DOHH2 (cell line): ENCODE measurements around the gene RNF13.
"Not testable (repeated sequence)": the region's sequence is repeated elsewhere in the genome, so short reads cannot be mapped to it uniquely, and the experiment has no call there.

Source experiments
- H3F3A ChIP-seq: fragments of 200-600 bp; sonication (generic), shearing (Covaris generic); 2 replicates; pipeline ENCODE4 v1.6.0; 2016; ENCODE audit warnings: antibody characterized with exemption, mild to moderate bottlenecking; ENCODE audit not compliant: control insufficient read depth, insufficient read depth
- H3K27ac ChIP-seq: fragments of 200-600 bp; sonication (generic); 2 replicates; pipeline ENCODE4 v1.5.1; 2014; ENCODE audit warnings: low read depth, mild to moderate bottlenecking, low read length, moderate library complexity
- H3K27me3 ChIP-seq: fragments of 200-600 bp; sonication (generic); 2 replicates; pipeline ENCODE4 v1.6.1; 2014; ENCODE audit warnings: mild to moderate bottlenecking, low read length, mixed read lengths; ENCODE audit not compliant: control insufficient read depth
- H3K36me3 ChIP-seq: fragments of 200-600 bp; sonication (generic); 2 replicates; pipeline ENCODE4 v1.6.1; 2014; ENCODE audit warnings: mild to moderate bottlenecking, low read length, moderate library complexity, mixed read lengths; ENCODE audit not compliant: control insufficient read depth
- H3K4me1 ChIP-seq: fragments of 200-600 bp; sonication (generic); 2 replicates; pipeline ENCODE4 v1.6.1; 2014; ENCODE audit warnings: mild to moderate bottlenecking, low read length, mixed read lengths; ENCODE audit not compliant: control insufficient read depth
- H3K4me2 ChIP-seq: fragments of 200-600 bp; sonication (generic); 2 replicates; pipeline ENCODE4 v1.6.0; 2014; ENCODE audit warnings: mild to moderate bottlenecking, low read length, moderate library complexity
- H3K4me3 ChIP-seq: fragments of 200-600 bp; sonication (generic); 2 replicates; pipeline ENCODE4 v1.5.1; 2014; ENCODE audit warnings: mild to moderate bottlenecking, low read length, mixed read lengths
- H3K79me2 ChIP-seq: fragments of 200-600 bp; sonication (generic); 2 replicates; pipeline ENCODE4 v1.6.1; 2014; ENCODE audit warnings: mild to moderate bottlenecking, low read length, mixed read lengths; ENCODE audit not compliant: control insufficient read depth
- H3K9me2 ChIP-seq: fragments of 200-600 bp; sonication (generic); replicated peaks from 2 replicates; pipeline ENCODE4 v1.6.1; 2014; ENCODE audit warnings: mild to moderate bottlenecking, low read length, mixed read lengths; ENCODE audit not compliant: control insufficient read depth
- H3K9me3 ChIP-seq: fragments of 200-600 bp; sonication (generic); 2 replicates; pipeline ENCODE4 v1.6.1; 2014; ENCODE audit warnings: antibody characterized with exemption, low read length, mixed read lengths; ENCODE audit not compliant: control insufficient read depth, insufficient read depth
- H4K20me1 ChIP-seq: fragments of 200-600 bp; sonication (generic); 2 replicates; pipeline ENCODE4 v1.6.0; 2014; ENCODE audit warnings: low read depth, mild to moderate bottlenecking, antibody characterized with exemption, low read length, moderate library complexity; ENCODE audit not compliant: control insufficient read depth, insufficient read depth
- EZH2phosphoT487 ChIP-seq: fragments of 200-600 bp; sonication (generic); IDR thresholded peaks from 2 replicates; pipeline ENCODE4 v1.6.1; 2017; ENCODE audit warnings: borderline replicate concordance, mild to moderate bottlenecking, antibody characterized with exemption, low read length, moderate library complexity, mixed read lengths
- TF ChIP-seq, protein P1 (sequence below): fragments of 200-600 bp; sonication (generic); IDR thresholded peaks from one replicate; pipeline ENCODE4 v1.5.1; 2014; ENCODE audit warnings: antibody characterized with exemption, mild to moderate bottlenecking, low read depth, low read length; ENCODE audit not compliant: poor library complexity, severe bottlenecking

RNF13 gene

DNA sequence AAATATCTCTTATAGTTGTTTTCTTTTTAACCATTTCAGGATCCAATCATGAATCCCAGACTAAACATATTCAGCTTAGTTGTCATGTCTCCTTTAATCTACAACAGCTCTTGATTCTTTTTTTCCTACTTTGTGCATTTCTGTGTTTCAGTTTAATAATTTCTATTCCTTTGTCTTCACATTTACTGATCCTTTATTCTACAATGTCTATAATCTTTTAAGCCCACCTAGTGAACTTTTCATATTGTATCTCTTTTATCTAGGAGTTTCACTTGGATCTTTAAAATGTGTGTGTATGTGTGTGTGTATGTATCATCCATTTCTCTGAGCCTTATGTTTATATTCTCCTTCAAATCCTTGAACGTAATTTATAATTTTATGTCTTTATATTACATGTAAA, 70.1 kb downstream of the RNF13 start:
- no peak for TF ChIP-seq EZH2phosphoT487
- TF ChIP-seq, protein P1, sequence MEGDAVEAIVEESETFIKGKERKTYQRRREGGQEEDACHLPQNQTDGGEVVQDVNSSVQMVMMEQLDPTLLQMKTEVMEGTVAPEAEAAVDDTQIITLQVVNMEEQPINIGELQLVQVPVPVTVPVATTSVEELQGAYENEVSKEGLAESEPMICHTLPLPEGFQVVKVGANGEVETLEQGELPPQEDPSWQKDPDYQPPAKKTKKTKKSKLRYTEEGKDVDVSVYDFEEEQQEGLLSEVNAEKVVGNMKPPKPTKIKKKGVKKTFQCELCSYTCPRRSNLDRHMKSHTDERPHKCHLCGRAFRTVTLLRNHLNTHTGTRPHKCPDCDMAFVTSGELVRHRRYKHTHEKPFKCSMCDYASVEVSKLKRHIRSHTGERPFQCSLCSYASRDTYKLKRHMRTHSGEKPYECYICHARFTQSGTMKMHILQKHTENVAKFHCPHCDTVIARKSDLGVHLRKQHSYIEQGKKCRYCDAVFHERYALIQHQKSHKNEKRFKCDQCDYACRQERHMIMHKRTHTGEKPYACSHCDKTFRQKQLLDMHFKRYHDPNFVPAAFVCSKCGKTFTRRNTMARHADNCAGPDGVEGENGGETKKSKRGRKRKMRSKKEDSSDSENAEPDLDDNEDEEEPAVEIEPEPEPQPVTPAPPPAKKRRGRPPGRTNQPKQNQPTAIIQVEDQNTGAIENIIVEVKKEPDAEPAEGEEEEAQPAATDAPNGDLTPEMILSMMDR = no peak
- Histone ChIP-seq H3K9me3 (no peaks in the 10 kb centered on the region), H3K27me3 (no peaks in the 10 kb centered on the region), H3K36me3 (0 out of 2 replicates have a peak, but pooled peaks cover 3% of the 10 kb centered on the region), H3K4me2 (no peak overlapping the region), H3K27ac (no peak overlapping the region), H4K20me1 (no peaks in the 10 kb centered on the region), H3K79me2 (no peaks in the 10 kb centered on the region), H3K4me3 (no peak overlapping the region), H3K9me2 (no peaks in the 10 kb centered on the region), H3K4me1 (no peaks in the 10 kb centered on the region), H3F3A (no peaks in the 10 kb centered on the region)

DNA sequence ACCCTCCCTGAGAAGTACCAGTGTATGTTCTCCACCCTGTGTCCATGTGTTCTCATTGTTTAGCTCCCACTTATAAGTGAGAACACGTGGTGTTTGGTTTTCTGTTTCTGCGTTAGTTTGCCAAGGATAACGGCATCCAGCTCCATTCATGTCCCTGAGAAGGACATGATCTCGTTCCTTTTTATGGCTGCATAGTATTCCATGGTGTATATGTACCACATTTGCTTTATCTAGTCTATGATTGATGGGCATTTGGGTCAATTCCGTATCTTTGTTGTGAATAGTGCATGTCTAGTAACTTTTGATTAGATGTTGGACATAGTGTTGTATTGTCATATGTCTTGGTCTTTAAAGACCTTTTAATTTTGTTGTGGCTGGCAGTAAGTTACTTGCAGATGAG, 70.8 kb downstream of the RNF13 start:
- not testable (repeated sequence) for H3K4me2 ChIP-seq, H3K9me3 ChIP-seq, H3K27ac ChIP-seq, H3K36me3 ChIP-seq, H3K4me1 ChIP-seq, H4K20me1 ChIP-seq, H3F3A ChIP-seq, H3K27me3 ChIP-seq, H3K9me2 ChIP-seq, H3K4me3 ChIP-seq, H3K79me2 ChIP-seq

GRCh38 chr3:149884848-149885247, 71.8 kb downstream of the RNF13 start:
- H3K9me2 ChIP-seq, H3K27me3 ChIP-seq, H3K36me3 ChIP-seq, H4K20me1 ChIP-seq, H3K4me2 ChIP-seq, H3K4me3 ChIP-seq, H3K27ac ChIP-seq, H3F3A ChIP-seq, H3K9me3 ChIP-seq, H3K79me2 ChIP-seq, H3K4me1 ChIP-seq: not testable (repeated sequence)

DNA sequence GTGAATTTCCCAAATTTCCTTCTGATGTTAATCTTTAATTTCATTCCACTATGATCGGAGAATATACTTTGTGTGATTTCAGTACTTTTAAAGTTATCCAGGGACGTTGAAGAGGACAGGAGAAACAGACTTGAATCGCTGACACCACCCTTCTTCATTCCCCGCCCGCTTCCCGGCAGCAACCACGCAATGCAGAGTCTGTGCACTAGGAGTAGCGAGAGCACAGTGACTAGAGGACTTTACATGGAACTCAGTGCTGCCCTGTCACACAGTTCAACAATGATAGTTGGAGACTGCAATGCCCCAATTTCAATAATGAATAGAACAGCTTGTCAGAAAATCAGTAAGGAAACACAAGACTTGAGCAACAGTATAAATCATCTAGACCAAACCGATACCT, 73.9 kb downstream of the RNF13 start:
- no peaks in the 10 kb centered on the region for H3F3A ChIP-seq
- H3K36me3 ChIP-seq = 0 out of 2 replicates have a peak, but pooled peaks cover 3% of the 10 kb centered on the region
- no peaks in the 10 kb centered on the region for H3K4me1 ChIP-seq
- H3K4me3 ChIP-seq = no peak overlapping the region
- H4K20me1 ChIP-seq = no peaks in the 10 kb centered on the region
- H3K27me3 ChIP-seq = no peaks in the 10 kb centered on the region
- H3K9me2 ChIP-seq = no peaks in the 10 kb centered on the region
- H3K4me2 ChIP-seq = no peak overlapping the region
- TF ChIP-seq, protein P1 = no peak
- no peak for TF ChIP-seq EZH2phosphoT487
- no peaks in the 10 kb centered on the region for H3K79me2 ChIP-seq
- H3K27ac ChIP-seq = no peak overlapping the region
- H3K9me3 ChIP-seq = no peaks in the 10 kb centered on the region
